ENCODE measurements around the gene DDX1. TPM values are rescaled to one million over a fixed set of nuclear protein-coding genes. Genes with fewer than 3 reads are reported as not detected.

DDX1 gene
- total and polyA plus RNA-seq, 9 of the 15 experiments (the other 6 are each of a cell fraction or from before 2014, with no cell fraction given), result 116 to 277 (median 232) TPM

DNA sequence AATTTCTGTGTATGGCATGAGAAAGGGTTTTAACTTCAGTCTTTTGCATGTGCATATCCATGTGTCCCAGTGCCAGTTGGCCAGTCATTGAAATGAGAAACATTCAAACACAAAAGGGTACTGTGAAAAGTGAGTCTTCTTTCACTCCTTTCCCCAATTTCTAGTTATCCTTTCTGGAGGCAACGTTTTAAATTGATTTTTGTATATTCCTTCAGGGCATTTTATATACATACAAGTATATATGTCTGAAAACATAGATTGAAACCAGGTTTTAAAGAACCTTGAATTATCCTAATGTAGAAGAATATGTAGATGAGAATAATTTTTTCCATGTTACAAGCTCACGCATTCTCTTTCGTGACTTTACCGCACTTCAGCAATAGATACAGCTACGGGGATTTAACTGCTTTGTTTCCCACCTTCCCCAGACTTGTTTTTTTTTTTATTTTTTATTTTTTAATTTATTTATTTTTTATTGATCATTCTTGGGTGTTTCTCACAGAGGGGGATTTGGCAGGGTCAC, 18.8 kb downstream of the DDX1 start:
- Histone ChIP-seq H3K27ac (ENCODE audit: extremely low read depth, low read depth, low read length) (no peak overlapping the region), H2AFZ (ENCODE audit: low read depth, low read length) (no peak overlapping the region), H3K4me3 (no peak overlapping the region), H3K79me2 (ENCODE audit: control insufficient read depth, insufficient read depth, low read length) (no peaks in the 10 kb centered on the region; the same call in 2 of the 3 replicates), H3K9ac (ENCODE audit: insufficient read depth in 1 of 2, low read depth in 2 of 2, low read length in 2 of 2) (no peak overlapping the region), H3K36me3 (ENCODE audit: control insufficient read depth, insufficient read depth, low read length) (peaks cover 76% of the 10 kb centered on the region), H3K9me3 (replicated peaks; ENCODE audit: control insufficient read depth, insufficient read depth, low read depth, low read length) (no peaks in the 10 kb centered on the region), H3K9me1 (ENCODE audit: control insufficient read depth, insufficient read depth, low read length) (peaks cover 3% of the 10 kb centered on the region), H3K4me1 (replicated peaks in 1 of 2; ENCODE audit: control insufficient read depth in 2 of 2, insufficient read depth in 2 of 2, low read length in 2 of 2) (no peaks in the 10 kb centered on the region), H4K20me1 (replicated peaks; ENCODE audit: control insufficient read depth, insufficient read depth, low read length) (no peaks in the 10 kb centered on the region), H3K27me3 (ENCODE audit: control insufficient read depth in 2 of 2, insufficient read depth in 2 of 2, low read length in 2 of 2) (no peaks in the 10 kb centered on the region), H3K4me2 (ENCODE audit: insufficient read depth, low read length) (no peak overlapping the region)
- ATAC-seq (no peak), DNase-seq (ENCODE audit: extremely low read depth in 1 of 4, low spot score in 3 of 4) (no peak), FAIRE-seq (no peak)
- intact Hi-C loops (cut with micrococcal nuclease), result no loop called here
- TF ChIP-seq SMARCA4 (IDR thresholded peaks at IDR 0.05) (no peak), ZNF354B (CRISPR knock-in tag; IDR thresholded peaks at IDR 0.05) (no peak), WHSC1 (IDR thresholded peaks at IDR 0.05; ENCODE audit: low read length) (no peak), KLF6 (CRISPR knock-in tag; IDR thresholded peaks at IDR 0.05; ENCODE audit: borderline replicate concordance) (no peak), ARNT (IDR thresholded peaks at IDR 0.05) (no peak), NCOA2 (IDR thresholded peaks at IDR 0.05; ENCODE audit: partially characterized antibody in 2 of 2) (no peak), ZNF24 (IDR thresholded peaks at IDR 0.05) (no peak), FIP1L1 (IDR thresholded peaks at IDR 0.05; ENCODE audit: low read depth, low read length, poor library complexity, severe bottlenecking) (no peak), ZBTB26 (CRISPR knock-in tag; IDR thresholded peaks at IDR 0.05) (no peak), DIDO1 (tag; IDR thresholded peaks at IDR 0.05; ENCODE audit: low read depth) (no peak), MTA3 (IDR thresholded peaks at IDR 0.05; ENCODE audit: borderline replicate concordance) (no peak), PURB (CRISPR knock-in tag; IDR thresholded peaks at IDR 0.05; ENCODE audit: low read depth) (no peak), TAF9B (IDR thresholded peaks at IDR 0.05; ENCODE audit: partially characterized antibody) (no peak)
- TF ChIP-seq, protein P1, sequence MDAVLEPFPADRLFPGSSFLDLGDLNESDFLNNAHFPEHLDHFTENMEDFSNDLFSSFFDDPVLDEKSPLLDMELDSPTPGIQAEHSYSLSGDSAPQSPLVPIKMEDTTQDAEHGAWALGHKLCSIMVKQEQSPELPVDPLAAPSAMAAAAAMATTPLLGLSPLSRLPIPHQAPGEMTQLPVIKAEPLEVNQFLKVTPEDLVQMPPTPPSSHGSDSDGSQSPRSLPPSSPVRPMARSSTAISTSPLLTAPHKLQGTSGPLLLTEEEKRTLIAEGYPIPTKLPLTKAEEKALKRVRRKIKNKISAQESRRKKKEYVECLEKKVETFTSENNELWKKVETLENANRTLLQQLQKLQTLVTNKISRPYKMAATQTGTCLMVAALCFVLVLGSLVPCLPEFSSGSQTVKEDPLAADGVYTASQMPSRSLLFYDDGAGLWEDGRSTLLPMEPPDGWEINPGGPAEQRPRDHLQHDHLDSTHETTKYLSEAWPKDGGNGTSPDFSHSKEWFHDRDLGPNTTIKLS (IDR thresholded peaks at IDR 0.05; ENCODE audit: borderline replicate concordance, low read depth), result no peak
- POLR2A ChIA-PET, result no interaction called here
- 96% methylated on average over 5 of the region's 5 CpGs for WGBS (ENCODE audit: insufficient coverage, low coverage, missing lambda C conversion rate)
- in situ Hi-C loops (cut with MboI), result no loop called here
- CTCF ChIA-PET (ENCODE audit: low intra/inter-chr PET ratio), result no interaction called here
- BruUV-seq (replicated peaks), result no TSS peak

All from K562 (cell line).